Measurements from ENCODE around the gene SPNS2.

Gene SPNS2

GRCh38 chr17:4554441-4554996 is 55.8 kb downstream of the SPNS2 start:
- DNase-seq, result peak; percentile 38

- peak; percentile 97 for DNase-seq
Measured at GRCh38 chr17:4554997-4555799, 56.5 kb downstream of the SPNS2 start, which contains the start of gene MYBBP1A. MYBBP1A (minus strand) TSS chr17:4555384; CDS start chr17:4555324, 60 bp downstream.

GRCh38 chr17:4555873-4556759 is 57.4 kb downstream of the SPNS2 start:
- no peak for DNase-seq

GRCh38 chr17:4556996-4557395 is 58.3 kb downstream of the SPNS2 start:
- no peak for DNase-seq

- no peak for DNase-seq
Measured at GRCh38 chr17:4557626-4558346, 59.1 kb downstream of the SPNS2 start.

- no peak for DNase-seq
Measured at GRCh38 chr17:4558347-4558971, 59.8 kb downstream of the SPNS2 start.

GRCh38 chr17:4559139-4559791 is 60.6 kb downstream of the SPNS2 start:
- DNase-seq, result no peak

- DNase-seq, result no peak
Measured at GRCh38 chr17:4559966-4560365, 61.3 kb downstream of the SPNS2 start.

- DNase-seq, result no peak
Measured at GRCh38 chr17:4560421-4560820, 61.7 kb downstream of the SPNS2 start, which contains the start of gene GGT6. GGT6 (minus strand) TSS chr17:4560577; CDS start chr17:4560521, 56 bp downstream.

GRCh38 chr17:4560837-4561256 is 62.2 kb downstream of the SPNS2 start:
- DNase-seq, result no peak

- no peak for DNase-seq
Measured at GRCh38 chr17:4562015-4562969, 63.6 kb downstream of the SPNS2 start.

GRCh38 chr17:4565209-4566141 is 66.8 kb downstream of the SPNS2 start:
- DNase-seq, result peak; percentile 70

- DNase-seq, result peak; percentile 62
Measured at GRCh38 chr17:4566785-4567184, 68.1 kb downstream of the SPNS2 start.

- no peak for DNase-seq
Measured at GRCh38 chr17:4569591-4569990, 70.9 kb downstream of the SPNS2 start.

- DNase-seq, result no peak
Measured at GRCh38 chr17:4572131-4572530, 73.5 kb downstream of the SPNS2 start.

- no peak for DNase-seq
Measured at GRCh38 chr17:4573115-4573514, 74.4 kb downstream of the SPNS2 start.

GRCh38 chr17:4573669-4574068 is 75.0 kb downstream of the SPNS2 start:
- no peak for DNase-seq

GRCh38 chr17:4574448-4575045 is 75.9 kb downstream of the SPNS2 start:
- no peak for DNase-seq

- no peak for DNase-seq
Measured at GRCh38 chr17:4576161-4576558, 77.5 kb downstream of the SPNS2 start.

Data from right hindlimb (tissue), 1 donor.